ENCODE measurements around the gene CLEC3A. TPM values are rescaled to one million over a fixed set of nuclear protein-coding genes. Genes with fewer than 3 reads are reported as not detected.

The CLEC3A gene
- total RNA-seq (2022; extraction: Qiagen RNA extraction): not detected in 5 replicates

GRCh38 chr16:78022347-78023060, at the start of gene CLEC3A:
CLEC3A (plus strand) TSS chr16:78022548; CDS start chr16:78022627, 79 bp downstream.

Other genes with a start within 250 kb of the CLEC3A start
- gene VAT1L, start 234.0 kb upstream of the CLEC3A start, total RNA-seq (2022; extraction: Qiagen RNA extraction): 0.02 to 0.03 TPM in 2 of 5 replicates, not detected in the others
- 10.1 to 17.0 TPM (median 11.9 TPM) in 5 replicates for gene WWOX, start 77.1 kb downstream of the CLEC3A start, total RNA-seq (2022; extraction: Qiagen RNA extraction)

All from A549 treated with CORT108297 at 1 μM for 4 hours (cell line).